IPS-20b (cell line): ENCODE data around the gene HSPB3.

Experiments used
- H3K27ac ChIP-seq: one replicate; pipeline ENCODE4 v1.5.1; 2013; ENCODE audit warnings: low read length
- H3K27me3 ChIP-seq: 2 replicates; pipeline ENCODE4 v1.6.1; 2013; ENCODE audit warnings: mild to moderate bottlenecking, low read length, inconsistent platforms; ENCODE audit not compliant: insufficient read depth
- H3K36me3 ChIP-seq: 2 replicates; pipeline ENCODE4 v1.6.1; 2013; ENCODE audit warnings: low read depth, mild to moderate bottlenecking, inconsistent platforms, low read length, moderate library complexity; ENCODE audit not compliant: insufficient read depth
- H3K4me1 ChIP-seq: 2 replicates; pipeline ENCODE4 v1.6.1; 2013; ENCODE audit warnings: mild to moderate bottlenecking, control low read depth, inconsistent platforms, low read length, moderate library complexity; ENCODE audit not compliant: insufficient read depth
- H3K4me3 ChIP-seq: 2 replicates; pipeline ENCODE4 v1.5.1; 2013; ENCODE audit warnings: mild to moderate bottlenecking, low read length, inconsistent platforms
- H3K9ac ChIP-seq: 2 replicates; pipeline ENCODE4 v1.6.1; 2013; ENCODE audit warnings: low read depth, mild to moderate bottlenecking, inconsistent platforms, low read length, moderate library complexity
- H3K9me3 ChIP-seq: 2 replicates; pipeline ENCODE4 v1.6.1; 2013; ENCODE audit warnings: mild to moderate bottlenecking, low read depth, low read length, inconsistent platforms; ENCODE audit not compliant: insufficient read depth

HSPB3 gene

GRCh38 chr5:54458221-54458620 is 2.7 kb downstream of the HSPB3 start:
- Histone ChIP-seq H3K27me3 (no peaks in the 10 kb centered on the region), H3K36me3 (no peaks in the 10 kb centered on the region), H3K9ac (no peak overlapping the region), H3K4me1 (peaks cover 6% of the 10 kb centered on the region; the same call in 1 of the 2 replicates), H3K27ac (no peak overlapping the region), H3K9me3 (peaks cover 9% of the 10 kb centered on the region), H3K4me3 (no peak overlapping the region)

- Histone ChIP-seq H3K27me3 (no peaks in the 10 kb centered on the region), H3K9me3 (peaks cover 9% of the 10 kb centered on the region), H3K36me3 (no peaks in the 10 kb centered on the region), H3K27ac (no peak overlapping the region), H3K4me3 (no peak overlapping the region), H3K4me1 (peaks cover 6% of the 10 kb centered on the region; the same call in 1 of the 2 replicates), H3K9ac (no peak overlapping the region)
These were observed 4.9 kb downstream of the HSPB3 start for GRCh38 chr5:54460181-54460919.

- H3K27me3 ChIP-seq, result no peaks in the 10 kb centered on the region
- H3K9ac ChIP-seq, result no peak overlapping the region
- peaks cover 4% of the 10 kb centered on the region; the same call in 1 of the 2 replicates for H3K4me1 ChIP-seq
- no peak overlapping the region for H3K4me3 ChIP-seq
- no peaks in the 10 kb centered on the region for H3K36me3 ChIP-seq
- no peak overlapping the region for H3K27ac ChIP-seq
- H3K9me3 ChIP-seq, result peaks cover 9% of the 10 kb centered on the region
These were observed 6.8 kb downstream of the HSPB3 start for GRCh38 chr5:54462281-54462680.

- H3K4me1 ChIP-seq, result no peaks in the 10 kb centered on the region
- no peaks in the 10 kb centered on the region for H3K27me3 ChIP-seq
- H3K9ac ChIP-seq, result no peak overlapping the region
- H3K4me3 ChIP-seq, result no peak overlapping the region
- H3K36me3 ChIP-seq, result no peaks in the 10 kb centered on the region
- no peak overlapping the region for H3K27ac ChIP-seq
- peaks cover 9% of the 10 kb centered on the region for H3K9me3 ChIP-seq
These were observed 8.2 kb downstream of the HSPB3 start for GRCh38 chr5:54463713-54464112.

GRCh38 chr5:54469622-54470021 is 14.1 kb downstream of the HSPB3 start:
- Histone ChIP-seq H3K4me1 (no peaks in the 10 kb centered on the region), H3K27ac (no peak overlapping the region), H3K9me3 (no peaks in the 10 kb centered on the region), H3K9ac (no peak overlapping the region), H3K4me3 (no peak overlapping the region), H3K36me3 (no peaks in the 10 kb centered on the region), H3K27me3 (no peaks in the 10 kb centered on the region)

DNA sequence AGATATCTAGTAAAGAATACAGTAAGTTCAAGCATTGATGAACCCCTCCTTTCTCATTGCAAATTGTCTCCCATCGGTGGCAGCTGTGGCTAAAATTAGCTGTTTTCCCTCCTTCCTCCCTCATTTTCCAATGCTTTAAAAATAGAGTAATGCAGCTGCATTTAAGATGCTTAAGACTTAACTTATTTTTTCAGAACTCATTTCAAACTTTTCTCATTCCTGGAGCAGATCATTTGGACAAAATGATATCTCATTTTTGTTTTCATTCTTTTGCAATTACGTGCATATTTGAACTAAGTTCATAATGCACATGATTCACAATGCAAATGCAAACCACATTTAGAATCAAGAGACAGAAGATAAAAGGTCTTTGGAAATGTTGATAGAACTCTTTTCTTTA is 14.6 kb downstream of the HSPB3 start:
- Histone ChIP-seq H3K27me3 (no peaks in the 10 kb centered on the region), H3K9me3 (no peaks in the 10 kb centered on the region), H3K4me3 (no peak overlapping the region), H3K4me1 (no peaks in the 10 kb centered on the region), H3K36me3 (no peaks in the 10 kb centered on the region), H3K9ac (no peak overlapping the region), H3K27ac (no peak overlapping the region)

GRCh38 chr5:54470677-54471076 is 15.2 kb downstream of the HSPB3 start:
- Histone ChIP-seq H3K36me3 (no peaks in the 10 kb centered on the region), H3K27ac (no peak overlapping the region), H3K4me1 (no peaks in the 10 kb centered on the region), H3K4me3 (no peak overlapping the region), H3K9ac (no peak overlapping the region), H3K9me3 (no peaks in the 10 kb centered on the region), H3K27me3 (no peaks in the 10 kb centered on the region)

- no peak overlapping the region for H3K9ac ChIP-seq
- no peaks in the 10 kb centered on the region for H3K4me1 ChIP-seq
- no peaks in the 10 kb centered on the region for H3K27me3 ChIP-seq
- no peaks in the 10 kb centered on the region for H3K9me3 ChIP-seq
- H3K27ac ChIP-seq, result no peak overlapping the region
- no peak overlapping the region for H3K4me3 ChIP-seq
- no peaks in the 10 kb centered on the region for H3K36me3 ChIP-seq
These were observed 15.9 kb downstream of the HSPB3 start for GRCh38 chr5:54471398-54471797.

- H3K27me3 ChIP-seq, result no peaks in the 10 kb centered on the region
- H3K4me1 ChIP-seq, result no peaks in the 10 kb centered on the region
- no peaks in the 10 kb centered on the region for H3K36me3 ChIP-seq
- no peak overlapping the region for H3K4me3 ChIP-seq
- no peaks in the 10 kb centered on the region for H3K9me3 ChIP-seq
- H3K27ac ChIP-seq, result no peak overlapping the region
- no peak overlapping the region for H3K9ac ChIP-seq
These were observed 21.2 kb downstream of the HSPB3 start for GRCh38 chr5:54476682-54477081.

GRCh38 chr5:54477941-54478478 is 22.5 kb downstream of the HSPB3 start:
- no peaks in the 10 kb centered on the region for H3K36me3 ChIP-seq
- no peaks in the 10 kb centered on the region for H3K9me3 ChIP-seq
- H3K4me3 ChIP-seq, result no peak overlapping the region

GRCh38 chr5:54480296-54480695 is 24.8 kb downstream of the HSPB3 start:
- no peak overlapping the region for H3K4me3 ChIP-seq
- no peak overlapping the region for H3K27ac ChIP-seq
- no peak overlapping the region for H3K9ac ChIP-seq
- H3K27me3 ChIP-seq, result no peaks in the 10 kb centered on the region
- H3K4me1 ChIP-seq, result no peaks in the 10 kb centered on the region
- H3K36me3 ChIP-seq, result no peaks in the 10 kb centered on the region
- no peaks in the 10 kb centered on the region for H3K9me3 ChIP-seq

More at GRCh38 chr5:54477941-54478478, 22.5 kb downstream of the HSPB3 start:
- H3K27me3 ChIP-seq, result no peaks in the 10 kb centered on the region
- H3K9ac ChIP-seq, result no peak overlapping the region
- H3K4me1 ChIP-seq, result no peaks in the 10 kb centered on the region
- H3K27ac ChIP-seq, result no peak overlapping the region

DNA sequence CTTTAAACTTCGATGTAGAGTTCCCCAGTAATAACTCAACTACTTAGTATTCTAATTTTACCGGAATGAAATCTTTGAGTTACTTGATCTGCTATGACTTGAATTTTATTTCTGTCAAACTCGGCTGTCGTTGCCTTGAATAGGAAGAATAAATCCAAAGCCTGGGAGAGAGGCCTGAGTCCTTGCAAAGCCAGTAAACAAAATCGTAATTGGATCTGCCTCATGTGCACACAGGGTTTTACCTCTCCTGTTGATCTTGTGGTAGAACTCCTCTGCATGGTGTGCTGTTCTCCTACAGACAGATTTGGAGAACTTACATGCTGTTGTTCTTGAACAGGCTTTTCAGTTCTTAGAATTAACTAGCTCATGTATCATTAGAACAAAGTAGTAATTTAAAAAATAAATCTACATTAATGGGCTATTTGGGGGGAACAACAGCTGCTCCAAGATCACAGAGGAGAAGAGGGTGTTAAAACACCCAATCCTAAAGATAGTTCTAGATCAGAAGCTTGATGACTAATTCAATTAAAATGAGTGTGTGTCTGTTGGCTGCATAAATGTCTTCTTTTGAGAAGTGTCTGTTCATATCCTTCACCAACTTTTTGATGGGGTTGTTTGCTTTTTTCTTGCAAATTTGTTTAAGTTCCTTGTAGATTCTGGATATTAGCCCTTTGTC is 28.9 kb downstream of the HSPB3 start:
- Histone ChIP-seq H3K4me1 (no peaks in the 10 kb centered on the region), H3K4me3 (no peak overlapping the region), H3K27me3 (no peaks in the 10 kb centered on the region), H3K36me3 (no peaks in the 10 kb centered on the region), H3K9me3 (no peaks in the 10 kb centered on the region), H3K9ac (no peak overlapping the region), H3K27ac (no peak overlapping the region)
